A549 (cell line): ENCODE data around the gene CD63. TPM values are rescaled to one million over a fixed set of nuclear protein-coding genes. Genes with fewer than 3 reads are reported as not detected.

ENCODE experiments used
- ATAC-seq, 2 experiments: fragments of 200-7000 bp in 1 of 2; fragments of >200 bp in 1 of 2; cut with Nextera tagmentation in 1 of 2; cut with Tn5 transposase in 1 of 2; 3 replicates each; pipeline versions ENCODE4 v1.8.0 to v1.9.1; 2018 to 2020; ENCODE audit warnings: mild to moderate bottlenecking in 1 of 2, moderate library complexity in 1 of 2
- CTCF ChIA-PET: fragments of 300-600 bp; sonication (Branson Sonifier 250); formaldehyde crosslinking; extraction: SDS; loops from one replicate; lab custom pipeline; 2021; ENCODE audit warnings: antibody characterized with exemption, inconsistent platforms; lab: Yijun Ruan, JAX
- POLR2A ChIA-PET: fragments of 350-600 bp; formaldehyde crosslinking; extraction: SDS; loops from one replicate; lab custom pipeline; 2021; ENCODE audit warnings: antibody characterized with exemption, inconsistent platforms; lab: Yijun Ruan, JAX
- DNase-seq, 2 experiments: peaks; one replicate each; pipeline versions ENCODE4 v3.0.0 to v3.0.0-alpha.2; 2011 to 2016; ENCODE audit warnings: low read depth in 1 of 2, low spot score in 1 of 2
- FAIRE-seq: peaks from 2 replicates; lab custom pipeline; 2011; peaks lifted over from hg19 to GRCh38; lab: Jason Lieb, UNC
- H3K27ac ChIP-seq, 2 experiments: fragments of >200 bp; sonication (Bioruptor Twin); formaldehyde crosslinking; 3 replicates each; pipeline ENCODE4 v1.5.1; 2016 to 2017
- H3K4me1 ChIP-seq: fragments of >200 bp; sonication (Bioruptor Twin); formaldehyde crosslinking; 3 replicates; pipeline ENCODE4 v1.6.1; 2016
- H3K4me2 ChIP-seq: fragments of >200 bp; sonication (Bioruptor Twin); formaldehyde crosslinking; 3 replicates; pipeline ENCODE4 v1.6.1; 2016
- H3K4me3 ChIP-seq: fragments of >200 bp; sonication (Bioruptor Twin); formaldehyde crosslinking; 3 replicates; pipeline ENCODE4 v1.5.1; 2016
- H3K9me3 ChIP-seq: fragments of >200 bp; sonication (Bioruptor Twin); formaldehyde crosslinking; 3 replicates; pipeline ENCODE4 v1.6.1; 2016
- BCL3 ChIP-seq: fragments of >200 bp; sonication (Bioruptor Twin); formaldehyde crosslinking; IDR thresholded peaks from 3 replicates; pipeline ENCODE4 v1.6.1; 2016
- CBX2 ChIP-seq: fragments of 200-600 bp; sonication (generic); IDR thresholded peaks from 2 replicates; pipeline ENCODE4 v1.6.1; 2016; ENCODE audit warnings: low read depth, mild to moderate bottlenecking, borderline replicate concordance
- CBX8 ChIP-seq: fragments of 200-600 bp; sonication (generic); IDR thresholded peaks from 2 replicates; pipeline ENCODE4 v1.6.1; 2016
- CTCF ChIP-seq: fragments of >200 bp; sonication (Bioruptor Twin); formaldehyde crosslinking; IDR thresholded peaks from 3 replicates; pipeline ENCODE4 v1.5.1; 2016
- ESRRA ChIP-seq: fragments of 150-350 bp; IDR thresholded peaks from 2 replicates; pipeline ENCODE4 v1.6.1; 2014; ENCODE audit warnings: mild to moderate bottlenecking, low read length, borderline replicate concordance
- FOXS1 ChIP-seq: fragments of 250-450 bp; sonication (Bioruptor Pico); IDR thresholded peaks from 2 replicates; pipeline ENCODE4 v1.5.0; 2020; ENCODE audit warnings: mild to moderate bottlenecking, moderate library complexity
- HES2 ChIP-seq: fragments of >200 bp; sonication (Bioruptor Twin); formaldehyde crosslinking; IDR thresholded peaks from 2 replicates; pipeline ENCODE4 v1.6.1; 2016
- HEYL ChIP-seq: fragments of 250-450 bp; sonication (Bioruptor Pico); IDR thresholded peaks from 2 replicates; pipeline ENCODE4 v1.8.0; 2021; ENCODE audit warnings: mild to moderate bottlenecking, moderate library complexity
- HMGXB4 ChIP-seq: fragments of 250-450 bp; sonication (Bioruptor Pico); IDR thresholded peaks from 2 replicates; pipeline ENCODE4 v1.5.0; 2021; ENCODE audit warnings: mild to moderate bottlenecking, moderate library complexity, borderline replicate concordance
- HOXA7 ChIP-seq: fragments of 250-450 bp; sonication (Bioruptor Pico); IDR thresholded peaks from 2 replicates; pipeline ENCODE4 v1.5.0; 2020; ENCODE audit warnings: mild to moderate bottlenecking, moderate library complexity
- HOXB5 ChIP-seq: fragments of 250-450 bp; sonication (Bioruptor Pico); IDR thresholded peaks from 2 replicates; pipeline ENCODE4 v1.5.0; 2020; ENCODE audit warnings: mild to moderate bottlenecking, moderate library complexity
- JUNB ChIP-seq: fragments of >200 bp; sonication (Bioruptor Twin); formaldehyde crosslinking; IDR thresholded peaks from 2 replicates; pipeline ENCODE4 v1.6.1; 2016
- KDM1A ChIP-seq: fragments of 200-600 bp; sonication (generic); IDR thresholded peaks from 2 replicates; pipeline ENCODE4 v1.6.1; 2016; ENCODE audit warnings: low read depth, mild to moderate bottlenecking
- MAFK ChIP-seq: fragments of 450-650 bp; IDR thresholded peaks from 2 replicates; pipeline ENCODE4 v1.6.1; 2014; ENCODE audit not compliant: partially characterized antibody
- MAZ ChIP-seq: fragments of 150-350 bp; IDR thresholded peaks from 2 replicates; pipeline ENCODE4 v1.6.1; 2014; ENCODE audit warnings: antibody characterized with exemption, low read depth, low read length, borderline replicate concordance
- NPAS2 ChIP-seq: fragments of 250-450 bp; sonication (Bioruptor Pico); IDR thresholded peaks from 2 replicates; pipeline ENCODE4 v1.8.0; 2022; ENCODE audit warnings: mild to moderate bottlenecking, moderate library complexity, borderline replicate concordance
- PBX3 ChIP-seq: IDR thresholded peaks from 2 replicates; pipeline ENCODE4 v1.6.1; 2012
- POLR2A ChIP-seq: IDR thresholded peaks from 2 replicates; pipeline ENCODE4 v1.6.1; 2012; ENCODE audit warnings: mild to moderate bottlenecking, low read length
- RAD21 ChIP-seq, 2 experiments: fragments of >200 bp in 1 of 2; sonication (Bioruptor Twin) in 1 of 2; formaldehyde crosslinking in 1 of 2; IDR thresholded peaks in 1 of 2; conservative IDR thresholded peaks in 1 of 2; 2 replicates in 1 of 2; 3 replicates in 1 of 2; pipeline ENCODE4 v1.6.1; 2012 to 2018; ENCODE audit warnings: inconsistent platforms in 1 of 2
- SMC3 ChIP-seq: fragments of >200 bp; sonication (Bioruptor Twin); formaldehyde crosslinking; IDR thresholded peaks from 3 replicates; pipeline ENCODE4 v1.6.1; 2018; ENCODE audit warnings: inconsistent platforms
- ZFP36 ChIP-seq: fragments of 450-650 bp; IDR thresholded peaks from 2 replicates; pipeline ENCODE4 v1.6.1; 2014; ENCODE audit warnings: borderline replicate concordance; ENCODE audit not compliant: partially characterized antibody
- WGBS: methylation state at CpG from one replicate; pipeline ENCODE4 v1.1.6; 2017; ENCODE audit errors: missing lambda C conversion rate; 5-methylcytosine and 5-hydroxymethylcytosine counted together
- polyA plus RNA-seq, 4 experiments: library from polyadenylated mRNA; depleted of rRNA in 3 of 4; stranded (reverse); fragments of >200 nt; fragmentation: RNase III in 1 of 4; extraction: RNeasy Plus Mini Kit Qiagen cat#74134 plus additional on column Dnase treatment in 1 of 4; gene quantifications; 2 replicates in 3 of 4; 3 replicates in 1 of 4; pipeline ENCODE4 v1.2.3, GENCODE V29; 2011 to 2017

CD63 gene
- polyA plus RNA-seq, 2 of the 4 experiments (the other 2 are of a cell fraction): 530 to 724 TPM

GRCh38 chr12:55737581-55738122 is 8.8 kb upstream of the CD63 start (continued):
- no peak for TF ChIP-seq HMGXB4

GRCh38 chr12:55736780-55737580 is 8.2 kb upstream of the CD63 start:
- peaks cover 7% of the 10 kb centered on the region; the same call in 2 of the 3 replicates for H3K4me1 ChIP-seq
- DNase-seq: peak; percentile 69 to 86
- no peak overlapping the region for H3K4me3 ChIP-seq
- FAIRE-seq: no peak
- ATAC-seq: peak; percentile 78 to 89
- POLR2A ChIA-PET: interaction anchor here (1.7 to 2.2 kb wide), 2 partner anchors 7 to 81 kb away, joined by 10 to 18 read pairs; partner anchors contain the start of genes CD63, ORMDL2 and SARNP
- no peak overlapping the region for H3K4me2 ChIP-seq
- no peak overlapping the region for H3K27ac ChIP-seq
- TF ChIP-seq RAD21 (conservative IDR thresholded peaks at IDR 0.05 in 1 of 2, IDR thresholded peaks at IDR 0.05 in 1 of 2): peak; percentile 68 to 81
- peak; percentile 70 for TF ChIP-seq CTCF
- no peak for TF ChIP-seq ESRRA
- TF ChIP-seq MAFK: peak; percentile 93
- TF ChIP-seq CBX8: no peak
- TF ChIP-seq SMC3: peak; percentile 73
- CTCF ChIA-PET: interaction anchor here (0.7 to 11.7 kb wide), 27 partner anchors 8 to 555 kb away, joined by 3 to 139 read pairs (median 9); partner anchors contain the start of genes BLOC1S1, CD63, ORMDL2 and RDH5
- WGBS: 53% methylated on average over 6 of the region's 6 CpGs
- H3K9me3 ChIP-seq: no peaks in the 10 kb centered on the region

GRCh38 chr12:55736076-55736475 is 7.3 kb upstream of the CD63 start:
- Histone ChIP-seq H3K4me3 (no peak overlapping the region), H3K4me2 (no peak overlapping the region), H3K9me3 (no peaks in the 10 kb centered on the region), H3K27ac (no peak overlapping the region), H3K4me1 (peaks cover 7% of the 10 kb centered on the region; the same call in 2 of the 3 replicates)
- no peak for TF ChIP-seq JUNB
- no peak for TF ChIP-seq KDM1A
- TF ChIP-seq CTCF: no peak
- TF ChIP-seq HEYL (CRISPR knock-in tag): no peak
- no peak for TF ChIP-seq CBX2
- no peak for TF ChIP-seq HOXB5 (CRISPR knock-in tag)
- no peak for TF ChIP-seq SMC3
- no peak for TF ChIP-seq HES2
- TF ChIP-seq FOXS1 (CRISPR knock-in tag): no peak
- TF ChIP-seq HOXA7 (CRISPR knock-in tag): no peak
- TF ChIP-seq BCL3: no peak
- TF ChIP-seq RAD21 (conservative IDR thresholded peaks at IDR 0.05 in 1 of 2, IDR thresholded peaks at IDR 0.05 in 1 of 2): no peak
- TF ChIP-seq POLR2A: no peak
- no peak for TF ChIP-seq NPAS2 (CRISPR knock-in tag)
- no peak for TF ChIP-seq ZFP36
- TF ChIP-seq MAZ: no peak
- no peak for TF ChIP-seq PBX3
- DNase-seq (no peak), ATAC-seq (no peak), FAIRE-seq (no peak)
- CTCF ChIA-PET: interaction anchor here (0.7 to 11.7 kb wide), 10 partner anchors 16 to 554 kb away, joined by 3 to 139 read pairs (median 14); partner anchors contain the start of genes BLOC1S1, ORMDL2, RDH5 and SARNP
- POLR2A ChIA-PET: no interaction called here
- WGBS: 73% methylated on average over 3 of the region's 3 CpGs
